HG02852 (cell line): ENCODE measurements around the gene TTC39B.
"Not testable (repeated sequence)": the region's sequence is repeated elsewhere in the genome, so short reads cannot be mapped to it uniquely, and the experiment has no call there.

Experiments used
- ATAC-seq: cut with Tn5 transposase; IDR thresholded peaks from one replicate; pipeline ENCODE4 v1.9.1; 2021; ENCODE audit warnings: mild to moderate bottlenecking, moderate library complexity; ENCODE audit not compliant: unreplicated experiment

Gene TTC39B

DNA sequence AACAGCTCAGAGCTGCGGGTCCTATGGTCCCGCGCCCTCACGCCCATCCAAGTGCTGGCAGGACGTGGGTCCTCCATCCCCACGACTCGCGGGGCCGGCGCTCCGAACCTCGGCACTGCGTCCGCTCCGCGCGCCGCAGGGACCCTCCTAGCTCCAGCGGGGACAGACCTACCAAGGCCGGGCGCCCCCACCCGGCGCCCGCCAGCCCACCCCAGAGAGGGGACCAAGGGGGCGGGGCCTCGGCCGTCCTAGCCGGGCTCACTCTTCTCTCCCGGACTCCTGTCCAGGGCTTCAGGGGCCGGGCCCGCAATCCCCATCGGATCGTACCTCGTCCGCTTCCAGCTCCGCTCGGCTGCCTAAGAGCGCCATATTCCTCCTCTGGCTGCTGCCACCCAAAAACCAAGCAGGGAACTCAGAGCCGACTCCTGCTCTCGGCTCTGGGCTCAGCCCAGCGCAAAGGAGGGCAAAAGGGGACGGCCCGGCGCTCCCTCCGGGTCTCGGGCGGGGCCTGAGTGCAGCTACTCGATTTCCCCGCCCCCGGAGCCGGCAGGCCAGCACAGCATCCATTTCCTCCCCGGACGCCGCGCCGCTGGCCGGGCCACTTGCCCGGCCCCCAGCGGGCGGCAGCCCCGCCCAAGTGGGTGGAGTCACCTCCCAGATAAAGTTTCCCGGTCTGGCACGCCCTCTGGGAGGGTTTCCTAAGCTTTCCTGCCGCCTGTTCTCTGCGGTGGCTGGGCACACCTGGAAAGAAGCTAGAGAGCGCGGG lies at the start of gene TTC39B:
TSS of gene TTC39B (minus strand) at position 460 of the 766 bp plus-strand sequence. CDS start at position 369, 91 bp downstream.
- ATAC-seq = peak; percentile 95

DNA sequence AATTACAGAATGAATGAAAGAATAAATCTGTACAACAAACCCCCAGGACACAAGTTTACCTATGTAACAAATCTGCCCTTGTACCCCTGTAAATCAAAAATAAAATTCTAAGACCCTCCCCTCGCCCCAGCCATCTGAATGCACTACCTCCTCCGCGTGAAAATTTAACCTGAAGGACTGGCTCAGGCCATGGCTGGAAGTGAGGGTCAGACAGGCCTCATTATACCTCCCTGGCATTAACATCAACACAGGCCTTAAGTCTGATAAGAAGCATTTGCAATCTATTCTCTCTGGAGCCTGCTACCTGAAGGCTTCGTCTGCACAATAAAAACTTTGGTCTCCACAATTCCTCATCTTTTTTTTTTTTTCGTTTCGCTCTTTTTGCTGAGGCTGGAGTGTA lies 48.7 kb upstream of the TTC39B start:
- ATAC-seq = no peak

DNA sequence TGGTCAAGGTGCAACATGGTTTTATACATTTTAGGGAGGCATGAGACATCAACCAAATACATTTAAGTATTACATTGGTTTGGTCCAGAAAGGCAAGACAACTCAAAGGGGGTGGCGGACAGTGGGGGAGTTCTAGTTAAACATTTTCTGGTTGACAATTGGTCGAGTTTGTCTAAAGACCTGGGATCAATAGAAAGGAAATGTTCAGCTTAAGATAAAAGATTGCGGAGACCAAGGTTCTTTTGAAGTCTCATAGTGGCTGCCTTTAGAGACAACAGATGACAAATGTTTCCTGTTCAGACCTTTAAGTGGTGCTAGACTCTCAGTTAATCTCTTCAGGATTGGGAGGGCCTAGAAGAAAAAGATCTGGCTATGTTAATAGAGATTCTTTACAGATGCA lies 47.7 kb upstream of the TTC39B start:
- ATAC-seq = no peak

DNA sequence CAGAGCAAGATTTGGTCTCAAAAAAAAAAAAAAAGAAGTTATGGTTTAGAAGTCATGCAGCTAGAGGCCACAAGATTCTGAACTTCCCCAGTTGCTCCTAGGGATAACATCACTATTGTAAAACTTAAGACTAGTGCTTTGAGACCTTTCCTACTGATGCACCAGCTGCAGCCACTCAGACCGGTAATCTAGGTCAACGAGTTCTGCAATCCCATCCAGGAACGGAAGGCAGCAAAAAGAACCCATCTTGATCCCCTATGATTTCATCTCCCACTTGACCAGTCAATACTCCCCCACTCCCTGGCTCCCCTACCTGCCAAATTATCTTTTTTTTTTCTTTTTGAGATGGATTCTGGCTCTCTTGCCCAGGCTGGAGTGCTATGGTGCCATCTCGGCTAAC lies 46.9 kb upstream of the TTC39B start:
- no peak for ATAC-seq

DNA sequence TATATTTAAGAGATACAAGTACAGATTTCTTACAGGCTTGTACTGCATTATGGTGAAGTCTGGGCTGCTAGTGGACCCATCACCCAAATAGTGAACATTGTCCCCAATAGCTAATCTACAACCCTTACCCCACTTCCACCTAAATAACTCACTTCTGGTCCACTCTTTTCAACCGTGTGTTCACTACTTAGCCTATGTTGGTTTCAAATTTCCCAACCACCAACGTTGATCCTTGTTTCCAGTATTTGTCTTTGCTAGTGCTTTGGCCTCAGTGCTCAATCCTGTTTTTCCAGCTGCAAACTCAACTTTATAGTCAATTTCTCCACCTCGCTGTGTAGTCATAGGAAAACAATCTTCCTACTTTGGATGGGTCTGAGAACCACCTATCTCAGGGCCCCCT lies 45.3 kb upstream of the TTC39B start:
- ATAC-seq = no peak

DNA sequence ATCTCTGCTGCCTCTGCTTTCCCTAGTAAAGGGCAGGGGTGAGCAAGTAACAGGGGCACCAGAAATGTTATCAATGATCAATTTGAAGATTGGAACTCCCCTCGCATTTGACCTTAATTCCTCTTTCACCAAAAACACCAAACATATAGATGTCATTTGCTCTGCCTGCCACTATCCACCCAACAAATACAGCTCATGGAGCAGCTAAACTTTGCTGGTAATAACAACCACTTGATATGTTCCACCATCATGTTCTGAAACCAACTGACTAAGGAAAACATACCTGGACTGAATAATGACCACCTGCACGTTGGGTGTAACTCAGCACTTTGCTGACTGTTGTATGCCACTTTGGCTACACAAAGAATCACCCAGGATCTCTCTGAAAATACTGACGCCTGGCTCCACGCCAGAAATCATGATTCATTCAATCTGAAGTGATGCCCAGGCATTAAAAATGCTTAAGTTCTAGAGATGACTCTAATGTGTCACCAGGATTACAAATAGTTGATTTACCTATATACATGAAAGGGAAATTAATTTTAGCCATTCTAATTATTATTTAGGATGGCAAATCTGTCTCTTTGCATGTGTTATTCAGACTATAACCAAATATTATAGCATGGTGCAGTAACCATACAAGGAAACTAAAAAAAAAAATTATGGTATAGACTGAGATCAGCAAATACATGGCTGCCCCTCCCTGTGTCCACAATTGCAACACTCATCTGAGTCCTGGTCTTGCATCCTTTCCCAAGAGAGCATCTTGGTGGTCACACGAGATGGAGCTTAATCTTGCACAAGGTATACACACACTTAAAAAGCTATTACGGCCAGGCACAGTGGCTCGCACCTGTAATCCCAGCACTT lies 43.1 kb upstream of the TTC39B start:
- ATAC-seq = no peak

DNA sequence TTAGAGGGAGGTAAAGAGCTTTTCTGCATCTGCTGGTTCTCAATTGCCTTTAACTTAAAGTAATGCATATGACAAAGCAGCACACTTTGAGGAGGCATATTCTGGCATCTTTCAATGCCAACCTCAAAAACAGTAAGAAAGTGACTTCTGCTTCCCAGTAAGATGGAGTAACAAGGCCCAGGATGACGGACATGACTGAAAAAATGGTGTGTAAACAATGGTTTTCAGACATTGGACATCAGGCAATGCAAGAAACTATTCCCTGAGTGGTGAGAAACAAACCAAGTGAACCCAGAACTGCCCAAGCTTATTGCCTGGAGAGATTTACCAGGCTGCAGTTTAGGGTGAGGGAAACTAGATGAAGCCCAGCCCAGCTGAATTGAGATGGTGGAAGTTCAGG lies 39.8 kb upstream of the TTC39B start:
- no peak for ATAC-seq

DNA sequence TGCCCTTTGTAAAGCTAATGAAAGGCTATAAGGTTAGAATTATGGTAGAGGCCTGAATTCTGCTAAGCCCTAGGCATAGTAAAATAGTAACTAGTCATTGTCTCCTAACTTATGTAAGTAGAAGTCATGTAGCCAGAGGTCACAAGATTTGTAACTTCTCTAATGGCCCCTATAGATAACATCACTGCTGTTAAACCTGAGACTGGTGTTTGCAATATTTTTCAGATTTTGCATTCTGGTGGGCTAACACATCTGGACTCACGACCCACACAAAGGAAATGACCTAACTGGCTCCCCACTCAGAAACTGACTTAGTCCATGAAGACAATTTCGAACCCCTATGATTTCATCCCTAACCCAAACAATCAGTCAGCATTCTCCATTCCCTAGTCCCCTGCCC lies 37.2 kb upstream of the TTC39B start:
- no peak for ATAC-seq

DNA sequence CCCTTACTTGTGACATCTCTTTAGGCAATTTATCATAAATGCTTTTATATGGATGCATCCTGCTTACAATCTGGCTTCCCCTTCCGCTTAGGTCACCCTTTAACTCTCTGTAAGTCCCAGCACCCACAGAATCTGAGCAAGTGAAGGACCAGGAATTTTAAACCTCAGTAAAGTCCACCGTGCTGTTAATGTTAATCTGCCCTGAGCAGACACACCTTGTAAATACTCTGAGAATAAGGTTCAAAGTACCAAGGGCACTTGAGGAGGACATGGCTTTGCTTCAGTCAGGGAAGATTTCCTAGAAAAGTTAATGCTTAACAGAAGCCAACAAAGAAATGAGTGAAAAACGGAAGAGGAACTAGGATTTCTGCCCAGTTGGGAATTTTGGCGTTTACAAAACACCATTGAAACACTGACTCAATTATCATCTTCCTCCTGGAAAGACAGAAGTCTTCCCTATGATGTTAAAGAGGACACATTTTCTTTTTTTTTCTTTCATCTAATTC lies 26.4 kb upstream of the TTC39B start:
- no peak for ATAC-seq

DNA sequence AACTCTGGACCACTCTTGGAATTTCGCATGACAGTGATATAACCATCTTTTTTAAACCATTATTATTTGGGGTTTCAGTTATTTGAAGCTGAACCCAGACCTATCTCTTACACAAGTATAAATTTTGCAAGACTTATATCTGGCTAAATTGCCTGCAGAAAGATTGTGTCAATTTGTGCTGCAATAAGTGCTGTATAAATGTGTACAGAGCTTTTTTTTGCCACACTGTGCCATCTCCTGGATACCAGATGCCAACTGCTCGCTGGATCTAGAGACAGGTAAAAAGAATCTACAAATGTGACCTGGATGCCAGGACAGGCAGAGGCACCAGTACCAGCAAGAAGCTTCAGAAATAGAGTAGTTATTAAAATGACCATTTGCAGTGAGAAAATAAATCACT lies 25.9 kb upstream of the TTC39B start:
- no peak for ATAC-seq

DNA sequence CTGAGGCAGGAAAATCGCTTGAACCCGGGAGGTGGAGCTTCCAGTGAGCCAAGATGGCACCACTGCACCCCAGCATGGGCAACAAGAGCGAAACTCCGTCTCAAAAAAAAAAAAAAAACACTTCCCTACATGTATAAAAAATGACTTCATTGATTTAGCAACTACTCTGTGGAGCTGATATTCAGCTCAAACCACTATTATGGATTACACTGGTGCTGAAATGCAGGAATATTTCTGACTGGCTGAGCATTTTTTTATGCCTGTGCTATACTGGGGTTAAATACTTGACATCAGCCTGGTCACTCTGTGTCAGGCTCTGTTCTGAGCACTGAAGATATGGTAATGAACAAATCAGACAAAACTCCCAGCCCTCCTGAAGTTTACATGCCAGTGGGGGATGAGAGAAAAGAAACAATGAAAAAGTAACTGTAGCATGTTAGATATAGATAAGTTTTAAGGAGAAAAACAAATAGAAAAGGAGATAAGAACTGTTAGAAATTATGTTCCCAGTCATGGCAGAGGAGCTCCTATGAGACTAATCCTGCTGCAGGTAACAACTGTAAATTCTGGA lies 22.6 kb upstream of the TTC39B start:
- no peak for ATAC-seq

DNA sequence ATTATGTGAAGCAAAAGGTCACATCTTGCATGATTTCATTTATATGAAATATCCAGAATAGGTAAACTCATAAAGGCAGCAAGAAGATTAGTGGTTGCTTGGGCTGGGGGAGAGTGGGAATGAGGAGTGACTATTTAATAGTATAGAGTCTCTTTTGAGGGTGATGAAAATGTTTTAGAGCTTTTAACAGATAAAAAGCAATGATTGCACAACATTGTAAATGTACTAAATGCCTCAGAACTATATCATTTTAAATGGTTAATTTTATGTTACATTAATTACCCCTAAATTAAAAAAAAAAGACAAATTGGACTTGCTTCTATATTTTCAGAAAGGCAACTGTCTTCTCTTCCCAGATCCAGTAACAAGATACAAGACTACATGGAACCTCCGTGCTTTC lies 21.9 kb upstream of the TTC39B start:
- ATAC-seq = no peak

DNA sequence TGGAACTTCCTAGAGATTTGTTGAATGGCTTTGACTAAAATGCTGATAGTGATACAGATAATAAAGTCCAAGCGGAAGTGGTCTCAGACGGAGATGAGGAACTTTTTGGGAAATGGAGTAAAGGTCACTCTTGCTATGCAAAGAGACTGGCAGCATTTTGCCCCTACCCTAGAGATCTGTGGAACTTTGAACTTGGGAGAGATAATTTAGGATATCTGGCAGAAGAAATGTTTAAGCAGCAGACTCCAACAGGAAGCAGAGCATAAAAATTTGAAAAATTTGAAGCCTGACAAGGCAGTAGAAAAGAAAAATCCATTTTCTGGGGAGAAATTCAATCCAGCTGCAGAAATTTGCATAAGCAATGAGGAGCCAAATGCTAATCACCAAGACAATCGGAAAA lies 15.7 kb upstream of the TTC39B start:
- not testable (repeated sequence) for ATAC-seq

DNA sequence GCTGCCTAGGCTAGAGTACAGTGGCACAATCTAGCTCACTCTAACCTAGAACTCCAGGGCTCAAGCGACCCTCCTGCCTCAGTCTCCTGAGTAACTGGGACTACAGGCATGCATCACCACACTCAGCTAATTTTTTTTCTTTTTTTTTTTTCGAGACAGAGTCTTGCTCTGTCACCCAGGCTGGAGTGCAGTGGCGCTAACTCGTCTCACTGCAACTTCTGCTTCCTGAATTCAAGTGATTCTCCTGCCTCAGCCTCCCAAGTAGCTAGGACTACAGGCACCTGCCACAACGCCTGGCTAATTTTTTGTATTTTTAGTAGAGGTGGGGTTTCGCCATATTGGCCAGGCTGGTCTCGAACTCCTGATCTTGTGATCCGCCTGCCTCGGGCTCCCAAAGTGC lies 12.6 kb upstream of the TTC39B start:
- not testable (repeated sequence) for ATAC-seq

DNA sequence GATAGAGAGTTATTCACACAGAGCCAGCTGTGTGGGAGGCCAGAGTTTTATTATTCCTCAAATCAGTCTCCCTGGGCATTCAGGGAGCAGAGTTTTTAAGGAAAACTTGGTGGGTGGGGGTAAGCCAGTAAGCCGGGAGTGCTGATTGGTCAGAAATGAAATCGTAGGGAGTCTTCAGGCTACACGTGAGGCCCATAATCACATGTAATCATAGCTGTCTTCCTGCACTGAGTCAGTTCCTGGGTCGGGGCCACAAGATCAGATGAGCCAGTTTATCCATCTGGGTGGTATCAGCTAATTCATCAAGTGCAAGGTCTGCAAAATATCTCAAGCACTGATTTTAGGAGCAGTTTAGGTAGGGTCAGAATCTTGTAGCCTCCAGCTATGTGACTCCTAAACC lies 10.8 kb upstream of the TTC39B start:
- ATAC-seq = no peak

DNA sequence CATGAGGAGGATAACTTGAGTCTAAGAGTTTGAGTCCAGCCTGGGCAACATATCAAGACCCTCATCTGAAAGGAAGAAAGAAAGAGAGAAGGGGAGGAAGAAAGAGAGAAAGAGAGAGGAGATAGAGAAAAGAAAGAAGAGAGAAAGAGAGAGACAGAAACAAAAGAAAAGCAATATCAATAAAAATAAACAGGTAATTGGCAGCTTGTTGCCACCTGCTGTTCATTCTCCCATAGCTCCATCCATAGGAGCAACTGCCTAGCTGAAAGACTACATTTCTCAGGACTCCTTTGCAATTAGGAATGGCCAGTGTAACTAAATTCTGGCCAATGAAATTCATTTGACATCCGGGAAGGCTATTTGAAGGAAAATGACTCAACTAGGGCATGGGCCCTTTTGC lies 4.6 kb upstream of the TTC39B start:
- no peak for ATAC-seq

DNA sequence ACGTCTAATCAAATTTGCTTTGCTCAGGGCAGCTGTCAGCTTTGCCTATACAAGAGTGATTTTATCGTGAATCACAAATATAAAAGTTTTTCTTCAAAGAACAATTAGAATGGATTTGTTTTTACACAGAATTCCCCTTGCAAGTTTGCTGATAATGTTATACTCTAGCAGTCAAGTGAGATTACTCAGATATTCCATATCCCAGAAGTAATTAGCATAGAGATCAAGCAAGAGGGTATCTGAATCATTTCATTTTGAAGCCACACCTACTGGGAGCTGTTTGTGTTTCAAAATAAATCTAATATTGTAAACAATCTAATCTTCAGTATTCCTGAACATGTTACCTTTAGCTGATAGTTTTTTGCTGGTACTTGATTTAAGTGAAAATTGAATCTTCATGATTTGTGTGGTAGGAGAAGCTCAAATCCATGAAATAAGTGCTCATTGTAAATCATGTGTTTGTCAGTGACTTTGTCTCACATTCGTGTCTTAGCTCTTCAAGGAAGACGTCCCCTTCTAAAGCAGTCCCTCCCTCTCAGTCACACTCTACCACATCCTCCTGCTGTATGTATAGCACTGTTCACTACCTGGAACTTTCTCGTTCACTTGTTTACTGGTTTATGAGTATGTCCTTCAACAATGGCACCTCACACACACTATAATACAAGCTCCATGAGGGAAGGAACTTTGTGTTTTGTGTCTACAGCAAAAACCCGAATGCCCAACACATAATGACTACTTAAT lies 3.3 kb upstream of the TTC39B start:
- no peak for ATAC-seq

DNA sequence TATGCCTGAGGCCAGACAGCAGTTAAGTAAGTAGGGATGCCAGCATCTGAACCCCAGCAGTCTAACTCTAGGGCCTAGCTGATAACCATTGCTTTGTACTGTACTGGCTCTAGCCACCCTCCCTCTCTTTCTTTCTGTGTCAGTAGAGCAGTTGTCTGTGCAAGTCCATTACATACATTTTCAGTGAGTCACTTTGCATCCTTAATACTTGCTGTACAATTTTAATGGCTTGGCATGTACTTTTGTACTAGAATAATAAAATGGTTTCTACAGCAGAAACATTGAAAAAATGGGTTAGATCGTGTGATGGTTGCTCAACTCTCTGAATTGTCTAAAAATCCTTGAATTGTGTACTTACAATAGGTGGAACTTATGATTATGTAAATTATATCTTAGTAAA lies 1.5 kb upstream of the TTC39B start:
- no peak for ATAC-seq

DNA sequence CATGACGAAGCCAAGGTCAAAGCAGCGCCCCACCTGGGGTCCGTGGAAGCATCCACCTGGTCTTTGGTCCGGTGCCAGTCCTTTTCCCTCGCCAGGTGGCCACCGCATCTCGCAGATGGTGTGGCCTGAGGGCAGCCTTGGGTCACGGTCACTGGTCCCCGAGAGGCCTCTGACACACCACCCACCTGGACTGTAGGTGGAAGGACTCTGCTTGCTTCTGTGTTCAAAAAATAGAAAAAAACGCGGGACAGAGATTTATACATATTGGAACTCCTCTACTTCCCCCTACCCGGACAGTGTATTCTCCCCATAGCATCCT lies 466 bp upstream of the TTC39B start:
- peak; percentile 19 for ATAC-seq

DNA sequence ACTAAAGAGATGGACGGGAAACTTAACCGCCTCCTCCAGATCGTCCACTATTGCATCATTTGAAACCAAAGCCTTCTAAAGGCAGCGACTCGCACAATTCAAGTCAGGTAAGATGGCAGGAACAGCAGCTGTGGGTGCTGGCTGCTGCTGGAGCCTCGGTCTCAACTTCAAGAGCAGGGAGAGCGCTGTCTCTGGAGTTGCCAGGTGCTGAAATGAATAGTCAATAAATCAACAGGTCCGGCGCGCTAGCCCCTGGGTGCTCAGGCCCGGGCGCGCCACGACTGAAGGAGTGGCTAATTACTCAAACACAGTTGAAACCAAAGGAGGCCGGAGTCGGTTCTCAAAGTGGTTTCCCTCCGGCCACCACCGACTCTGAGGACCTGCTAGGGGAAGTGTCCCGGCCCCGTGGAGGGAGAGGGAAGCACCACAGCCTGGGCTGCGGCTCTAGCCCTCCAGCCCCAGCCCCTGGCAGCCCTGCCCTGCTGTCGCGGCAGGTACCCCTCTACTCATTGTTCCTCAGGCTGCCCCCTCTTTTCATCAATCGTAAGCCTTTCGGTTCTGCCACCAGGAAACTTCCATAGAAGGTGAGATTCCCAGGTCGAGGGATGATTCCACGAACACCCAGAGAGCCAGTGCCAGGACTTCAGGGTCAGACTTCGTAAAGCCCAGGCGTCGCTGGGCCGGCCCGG lies 804 bp downstream of the TTC39B start:
- ATAC-seq = peak; percentile 22

DNA sequence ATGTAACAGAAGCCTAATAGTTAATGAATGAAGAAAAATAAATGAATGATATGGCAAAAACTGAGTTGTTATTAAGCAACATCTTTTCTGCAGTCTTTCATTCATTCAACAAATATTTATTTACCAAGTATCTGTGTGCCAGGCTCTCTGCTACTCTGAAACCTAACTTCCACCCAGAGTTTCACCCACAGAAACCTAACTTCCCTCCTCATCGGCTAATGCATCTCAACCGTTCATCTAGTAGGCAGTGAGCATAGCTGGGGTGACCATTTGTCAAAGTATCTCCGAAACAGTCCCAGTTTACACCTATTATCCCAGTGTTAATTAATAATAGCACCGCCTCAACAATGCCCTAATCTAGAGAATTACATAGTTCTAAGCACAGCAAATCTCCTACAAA lies 1.5 kb downstream of the TTC39B start:
- ATAC-seq = no peak
